T-helper 1 cell treated with Interleukin-12 subunit alpha and Interleukin-12 subunit beta and Interleukin-4 antibody, amounts not matched to agents 30 μg/mL and 1 μg/mL, for 36 hours (primary cell): Measurements from ENCODE around the gene ENTPD8.

Source experiments
- H3K27ac Mint-ChIP-seq: one replicate; pipeline ENCODE4 v1.8.0; 2021; ENCODE audit warnings: mild to moderate bottlenecking, mixed read lengths
- H3K27me3 Mint-ChIP-seq: one replicate; pipeline ENCODE4 v1.8.0; 2021; ENCODE audit warnings: low read depth, mixed read lengths
- H3K36me3 Mint-ChIP-seq: one replicate; pipeline ENCODE4 v1.8.0; 2021; ENCODE audit warnings: low read depth, mixed read lengths
- H3K4me1 Mint-ChIP-seq: one replicate; pipeline ENCODE4 v1.8.0; 2021; ENCODE audit warnings: low read depth, mixed read lengths
- H3K4me3 Mint-ChIP-seq: one replicate; pipeline ENCODE4 v1.8.0; 2021; ENCODE audit warnings: mild to moderate bottlenecking, moderate library complexity, mixed read lengths
- H3K9me3 Mint-ChIP-seq: one replicate; pipeline ENCODE4 v1.8.0; 2021; ENCODE audit warnings: mixed read lengths

ENTPD8 gene

GRCh38 chr9:137427454-137428310, 13.5 kb downstream of the ENTPD8 start:
- Mint-ChIP-seq H3K4me3 (no peak overlapping the region), H3K4me1 (no peaks in the 10 kb centered on the region), H3K9me3 (no peaks in the 10 kb centered on the region), H3K27ac (no peak overlapping the region), H3K36me3 (no peaks in the 10 kb centered on the region), H3K27me3 (peaks cover 6% of the 10 kb centered on the region)

DNA sequence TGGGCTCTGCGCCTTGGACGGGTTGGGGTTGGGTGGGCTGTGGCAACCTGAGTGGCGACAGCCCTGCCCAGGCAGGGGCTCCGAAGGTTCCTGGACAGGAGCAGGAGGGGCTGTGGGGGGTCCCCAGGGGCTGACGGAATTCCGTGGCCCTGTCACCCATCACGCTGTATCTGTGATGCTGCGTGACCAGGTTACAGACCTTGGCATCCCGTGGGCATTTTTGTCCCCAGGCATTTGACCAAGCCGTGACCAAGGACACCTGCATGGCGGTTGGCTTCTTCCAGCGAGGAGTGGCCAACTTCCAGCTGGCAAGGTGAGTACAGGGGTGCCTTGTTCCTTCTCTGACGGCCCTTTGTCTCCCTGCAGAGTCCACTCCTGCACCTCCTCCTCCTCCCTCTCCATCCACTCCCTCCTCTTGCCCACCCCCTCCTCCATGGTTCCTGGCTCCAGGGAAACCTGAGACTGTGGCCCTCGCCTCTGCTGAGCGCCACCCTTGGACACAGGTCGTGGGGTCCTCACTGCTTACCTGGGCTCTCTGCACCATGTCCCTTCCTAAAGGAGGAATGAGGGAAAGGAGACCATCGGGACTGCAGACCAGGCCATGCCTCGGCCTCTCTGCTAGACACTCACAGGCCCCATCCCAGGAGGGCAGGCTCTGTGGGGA, 15.0 kb downstream of the ENTPD8 start:
- no peak overlapping the region for H3K4me3 Mint-ChIP-seq

GRCh38 chr9:137423514-137424291, 17.5 kb downstream of the ENTPD8 start:
- no peak overlapping the region for H3K27ac Mint-ChIP-seq
- peaks cover 6% of the 10 kb centered on the region for H3K4me1 Mint-ChIP-seq

More for the DNA sequence above, 15.0 kb downstream of the ENTPD8 start:
- Mint-ChIP-seq H3K4me1 (peaks cover 6% of the 10 kb centered on the region), H3K27ac (no peak overlapping the region), H3K36me3 (no peaks in the 10 kb centered on the region), H3K27me3 (peaks cover 6% of the 10 kb centered on the region), H3K9me3 (no peaks in the 10 kb centered on the region)

DNA sequence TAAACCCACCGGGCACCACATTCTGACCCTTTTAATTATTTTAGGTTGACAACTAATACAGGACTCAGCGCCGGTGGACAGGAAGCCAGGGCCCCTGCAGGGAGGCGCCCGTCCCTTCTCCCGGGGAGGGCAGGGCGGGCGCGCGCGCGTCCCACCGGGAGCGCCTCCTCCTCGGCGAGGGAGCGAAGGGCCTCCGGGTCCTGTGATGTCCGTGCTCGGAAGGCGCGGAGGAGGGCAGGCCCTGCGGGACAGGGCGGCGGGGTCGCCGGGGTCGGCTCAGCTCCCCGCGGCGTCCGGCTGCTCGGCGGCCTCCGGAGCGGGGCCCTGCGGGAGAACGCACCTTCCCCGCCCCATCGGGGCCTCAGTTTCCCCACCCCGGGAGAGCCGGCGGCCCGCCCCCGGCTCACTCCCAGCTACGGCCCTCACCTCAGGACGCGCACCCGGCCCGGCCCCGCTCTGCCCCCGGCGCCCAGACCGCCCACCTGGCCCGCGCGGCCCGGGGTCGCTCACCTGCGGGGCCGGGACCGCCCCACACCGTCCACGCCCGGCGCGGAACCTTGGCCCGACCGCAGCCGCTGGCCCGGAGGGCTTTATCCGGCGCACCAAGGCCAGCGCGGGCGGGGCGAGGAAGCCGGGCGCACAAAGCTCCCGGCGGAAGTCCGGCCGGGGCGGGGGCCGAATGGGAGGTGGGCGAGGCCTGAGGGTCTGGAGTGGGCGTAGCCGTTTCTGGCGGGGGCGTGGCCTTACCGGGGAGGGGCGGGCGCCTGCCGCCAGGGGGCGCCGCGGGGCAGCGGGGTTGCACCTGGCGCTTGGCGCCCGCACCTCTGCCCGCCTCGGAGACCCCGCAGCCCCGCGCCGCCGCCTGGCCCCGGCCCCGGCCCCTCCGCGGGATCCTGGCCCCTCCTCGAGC, 18.3 kb downstream of the ENTPD8 start, which contains the start of the genes EXD3 and NOXA1:
Gene EXD3 (minus strand): TSS at position 559 of the 910 bp plus-strand sequence. CDS start 27,805 bp downstream, outside the sequence.
Gene NOXA1 (plus strand): TSS at position 790 of the 910 bp plus-strand sequence. CDS start 137 bp downstream, outside the sequence.
- H3K4me1 Mint-ChIP-seq = peaks cover 6% of the 10 kb centered on the region

More at GRCh38 chr9:137423514-137424291, 17.5 kb downstream of the ENTPD8 start:
- Mint-ChIP-seq H3K9me3 (no peaks in the 10 kb centered on the region), H3K27me3 (peaks cover 6% of the 10 kb centered on the region), H3K36me3 (no peaks in the 10 kb centered on the region), H3K4me3 (peak overlapping the region; percentile 54)

GRCh38 chr9:137421838-137422603, 19.1 kb downstream of the ENTPD8 start:
- peaks cover 6% of the 10 kb centered on the region for H3K4me1 Mint-ChIP-seq
- no peaks in the 10 kb centered on the region for H3K9me3 Mint-ChIP-seq
- peak overlapping the region; percentile 63 for H3K27ac Mint-ChIP-seq
- H3K36me3 Mint-ChIP-seq = no peaks in the 10 kb centered on the region
- H3K27me3 Mint-ChIP-seq = peaks cover 6% of the 10 kb centered on the region
- H3K4me3 Mint-ChIP-seq = peak overlapping the region; percentile 87

More for the DNA sequence above, 18.3 kb downstream of the ENTPD8 start, which contains the start of the genes EXD3 and NOXA1:
- Mint-ChIP-seq H3K27ac (peak within 1 kb of the TSS; percentile 63), H3K36me3 (no peaks in the 10 kb centered on the region), H3K4me3 (peak within 1 kb of the TSS; percentile 87), H3K27me3 (peaks cover 6% of the 10 kb centered on the region), H3K9me3 (no peaks in the 10 kb centered on the region)

GRCh38 chr9:137417161-137418021, 23.8 kb downstream of the ENTPD8 start:
- Mint-ChIP-seq H3K27ac (no peak overlapping the region), H3K27me3 (no peaks in the 10 kb centered on the region), H3K4me3 (no peak overlapping the region), H3K4me1 (peaks cover 13% of the 10 kb centered on the region), H3K9me3 (no peaks in the 10 kb centered on the region), H3K36me3 (no peaks in the 10 kb centered on the region)

GRCh38 chr9:137416563-137417151, 24.5 kb downstream of the ENTPD8 start:
- Mint-ChIP-seq H3K4me3 (no peak overlapping the region), H3K9me3 (no peaks in the 10 kb centered on the region), H3K27ac (no peak overlapping the region)

DNA sequence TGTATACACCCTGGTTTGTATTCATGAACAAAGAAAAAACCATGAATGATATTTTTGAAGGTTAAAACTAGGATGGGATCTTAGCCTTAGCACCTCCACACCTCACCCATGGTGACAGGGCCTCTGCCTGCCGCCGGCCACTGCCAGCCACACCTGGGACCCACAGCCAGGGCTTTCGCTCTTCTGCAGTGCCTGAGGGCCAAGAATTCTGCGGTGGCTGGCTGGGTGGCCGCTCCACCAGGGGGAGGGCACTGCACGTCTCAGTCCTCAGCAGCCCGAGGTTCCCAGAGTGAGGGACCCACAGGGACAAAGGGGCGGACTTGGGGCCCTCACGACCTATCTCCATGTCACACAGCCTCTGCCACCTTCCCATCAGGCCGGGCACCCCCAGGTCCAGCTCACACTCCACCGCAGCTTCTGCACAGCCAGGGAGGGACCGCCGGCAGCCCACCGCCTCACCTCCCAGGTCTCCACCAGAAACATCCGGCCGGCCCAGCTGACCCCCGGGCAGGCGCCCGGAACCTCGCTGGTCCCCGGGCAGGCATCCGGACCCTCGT, 25.1 kb downstream of the ENTPD8 start:
- Mint-ChIP-seq H3K4me1 (peaks cover 7% of the 10 kb centered on the region), H3K36me3 (no peaks in the 10 kb centered on the region), H3K27ac (no peak overlapping the region), H3K4me3 (no peak overlapping the region), H3K27me3 (no peaks in the 10 kb centered on the region), H3K9me3 (no peaks in the 10 kb centered on the region)

More at GRCh38 chr9:137416563-137417151, 24.5 kb downstream of the ENTPD8 start:
- Mint-ChIP-seq H3K36me3 (no peaks in the 10 kb centered on the region), H3K4me1 (peaks cover 7% of the 10 kb centered on the region), H3K27me3 (no peaks in the 10 kb centered on the region)

- H3K4me3 Mint-ChIP-seq = no peak overlapping the region
- H3K27me3 Mint-ChIP-seq = no peaks in the 10 kb centered on the region
- no peaks in the 10 kb centered on the region for H3K9me3 Mint-ChIP-seq
- H3K27ac Mint-ChIP-seq = no peak overlapping the region
- peaks cover 7% of the 10 kb centered on the region for H3K4me1 Mint-ChIP-seq
- H3K36me3 Mint-ChIP-seq = no peaks in the 10 kb centered on the region
Measured at GRCh38 chr9:137415451-137415850, 25.7 kb downstream of the ENTPD8 start.

DNA sequence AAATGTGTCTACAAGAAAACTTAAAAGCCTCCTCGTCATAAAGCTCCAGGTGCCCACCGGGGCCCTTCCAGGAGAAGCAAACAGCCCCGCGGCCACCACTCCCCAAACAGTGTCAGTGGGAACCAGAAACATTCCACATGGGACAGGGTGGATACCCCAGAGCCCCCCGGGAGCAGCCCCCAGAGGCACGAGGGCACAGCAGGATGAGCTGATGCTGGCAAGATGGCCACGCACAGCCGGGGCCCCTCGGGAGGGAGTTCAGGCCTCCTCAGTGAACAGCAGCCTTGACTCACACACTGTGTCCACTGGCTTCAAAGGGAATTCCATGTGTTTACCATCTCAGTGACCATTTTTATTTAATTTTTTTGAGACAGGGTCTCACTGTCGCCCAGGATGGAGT, 28.7 kb downstream of the ENTPD8 start:
- no peaks in the 10 kb centered on the region for H3K36me3 Mint-ChIP-seq
- no peaks in the 10 kb centered on the region for H3K9me3 Mint-ChIP-seq
- H3K4me1 Mint-ChIP-seq = peaks cover 7% of the 10 kb centered on the region
- no peak overlapping the region for H3K4me3 Mint-ChIP-seq
- no peak overlapping the region for H3K27ac Mint-ChIP-seq
- H3K27me3 Mint-ChIP-seq = no peaks in the 10 kb centered on the region

DNA sequence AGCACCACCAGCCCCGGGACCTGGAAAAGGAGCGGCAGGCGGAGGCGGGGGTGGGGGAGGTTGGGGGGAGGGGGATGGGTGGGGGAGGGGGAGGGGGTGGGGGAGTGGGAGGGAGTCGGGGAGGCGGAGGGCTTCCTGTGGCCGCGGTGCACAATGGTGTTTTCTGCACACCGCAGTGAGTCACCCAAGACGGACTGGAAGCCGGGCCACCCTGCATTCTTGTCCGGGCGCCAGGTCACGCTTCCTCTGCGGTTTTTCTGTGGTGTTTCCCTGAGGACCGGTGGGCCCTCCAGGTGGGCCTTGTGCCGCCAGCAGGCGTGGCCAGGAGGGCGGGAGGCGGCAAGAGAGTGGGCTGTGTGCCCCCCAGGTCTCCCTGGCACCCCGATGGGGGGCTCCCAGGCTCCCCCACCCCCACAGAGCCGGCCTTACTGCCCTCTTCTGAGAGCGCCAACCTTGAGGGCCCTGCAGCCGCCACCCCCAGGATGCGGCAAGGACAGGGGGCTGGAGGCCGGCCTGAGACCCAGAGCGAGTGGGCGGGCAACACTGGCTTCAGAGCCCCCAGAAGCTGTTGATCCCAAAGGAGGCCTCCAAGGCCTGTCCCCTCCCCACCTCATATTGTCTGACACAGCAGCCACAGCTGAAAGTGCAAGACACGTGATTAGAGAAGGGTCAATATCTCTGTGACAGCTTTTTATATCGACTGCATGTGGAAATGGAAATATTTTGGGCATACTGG, 29.3 kb downstream of the ENTPD8 start:
- Mint-ChIP-seq H3K27me3 (no peaks in the 10 kb centered on the region), H3K4me1 (peaks cover 7% of the 10 kb centered on the region), H3K9me3 (no peaks in the 10 kb centered on the region), H3K4me3 (no peak overlapping the region), H3K36me3 (no peaks in the 10 kb centered on the region), H3K27ac (no peak overlapping the region)
